Uterus (tissue), 4 donors: Measurements from ENCODE around the gene FOSL2. TPM values are rescaled to one million over a fixed set of nuclear protein-coding genes. Genes with fewer than 3 reads are reported as not detected.
A peak's percentile ranks its signal among the peaks of the same experiment; 100 is the strongest.

Experiments
- DNase-seq, 2 donors: peaks; one replicate each; pipeline ENCODE4 v3.0.0-alpha.2; 2019 to 2020
- H3K27ac ChIP-seq, 2 donors: fragments of 200-600 bp; sonication (generic); 1 replicate in 1 of 2; 2 replicates in 1 of 2; pipeline ENCODE4 v1.5.1; 2016 to 2018
- H3K27me3 ChIP-seq, 2 donors: fragments of 200-600 bp; sonication (generic); one replicate each; pipeline ENCODE4 v1.5.1; 2018 to 2019; ENCODE audit warnings: control low read depth in 1 of 2
- H3K36me3 ChIP-seq, 2 donors: fragments of 200-600 bp; sonication (generic); one replicate each; pipeline ENCODE4 v1.5.1; 2019; ENCODE audit warnings: control low read depth in 1 of 2
- H3K4me1 ChIP-seq, 2 donors: fragments of 200-600 bp; sonication (generic); one replicate each; pipeline ENCODE4 v1.5.1; 2018 to 2019; ENCODE audit warnings: control low read depth in 1 of 2
- H3K4me3 ChIP-seq, 2 donors: fragments of 200-600 bp; sonication (generic); 1 replicate in 1 of 2; 2 replicates in 1 of 2; pipeline ENCODE4 v1.5.1; 2018 to 2019; ENCODE audit warnings: mild to moderate bottlenecking in 1 of 2
- H3K9me3 ChIP-seq, 2 donors: fragments of 200-600 bp; sonication (generic); one replicate each; pipeline ENCODE4 v1.5.1; 2019; ENCODE audit warnings: control low read depth in 1 of 2
- POLR2A ChIP-seq, 2 donors: fragments of 450-650 bp; IDR thresholded peaks; one replicate each; pipeline ENCODE4 v1.6.1; 2016; ENCODE audit warnings: antibody characterized with exemption in 2 of 2, mild to moderate bottlenecking in 1 of 2, moderate library complexity in 1 of 2
- intact Hi-C: fragments of 100-400 bp; cut with DNase I; formaldehyde crosslinking; loops from one replicate; pipeline ENCODE4 v1.15.1; 2023; ENCODE audit warnings: low total_unique reads
- total RNA-seq, 4 donors: library from RNA; depleted of rRNA in 3 of 4; stranded (reverse); fragments of >200 nt in 3 of 4; gene quantifications; one replicate each; pipeline versions ENCODE4 v1.1.0 to v1.2.4, GENCODE V29; 2014 to 2023
- TF ChIP-seq, protein P1 (sequence below), 4 experiments: fragments of 200-600 bp in 2 of 4; fragments of 450-650 bp in 2 of 4; sonication (generic) in 2 of 4; IDR thresholded peaks; one replicate each; pipeline ENCODE4 v1.5.1; 2016 to 2019; ENCODE audit warnings: antibody characterized with exemption in 4 of 4, mild to moderate bottlenecking in 2 of 4, moderate library complexity in 1 of 4
- donor health status: DM: yes; HTN: yes; CAD: no.

The FOSL2 gene
- total RNA-seq, 4 donors from 2014 or later, result 39.8 to 134 (median 58.7) TPM

DNA sequence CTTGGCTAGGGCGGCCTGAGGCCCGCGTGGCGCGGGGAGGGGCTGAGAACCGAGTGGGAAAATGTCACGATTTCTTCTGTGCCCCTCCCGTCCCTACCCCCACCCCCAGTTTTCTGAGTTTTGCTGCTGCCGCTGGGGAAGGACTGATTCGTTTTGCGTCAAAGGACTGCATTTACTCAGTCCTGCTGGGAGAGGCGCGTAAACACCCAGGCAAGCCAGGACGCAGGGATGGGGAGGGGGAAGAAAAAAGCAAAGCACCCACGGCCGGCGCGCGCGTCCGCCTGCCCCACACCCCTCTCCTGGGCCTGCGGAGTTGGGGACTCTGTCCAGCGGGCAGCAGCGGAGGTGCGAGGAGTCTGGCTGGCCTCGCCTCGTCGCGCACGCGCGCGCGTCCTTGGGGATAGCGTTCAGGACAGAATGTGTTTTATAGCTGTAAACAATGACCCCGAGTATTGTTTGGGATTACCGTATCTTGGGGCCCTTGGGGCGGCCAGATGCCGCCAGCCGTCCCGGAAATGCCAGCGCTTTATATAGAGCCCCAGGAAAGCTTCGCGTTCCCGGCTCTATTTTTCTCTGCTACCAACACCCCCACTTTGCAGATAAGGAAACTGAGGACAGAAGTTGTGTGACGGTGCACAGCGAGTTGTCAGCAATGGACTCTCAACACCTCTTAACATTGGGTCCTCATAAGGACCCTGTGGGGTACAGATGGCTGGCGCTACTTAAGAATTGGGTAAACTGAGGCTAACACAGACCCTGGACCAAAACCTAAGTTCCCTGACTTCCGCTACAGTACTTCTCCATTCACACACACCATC is 1.7 kb upstream of the FOSL2 start:
- Histone ChIP-seq H3K4me3 (peak overlapping the region; percentile 71 to 95), H3K4me1 (no peaks in the 10 kb centered on the region), H3K27me3 (no peaks in the 10 kb centered on the region), H3K36me3 (no peaks in the 10 kb centered on the region), H3K9me3 (no peaks in the 10 kb centered on the region), H3K27ac (peak overlapping the region; percentile 99 to 100)
- DNase-seq, result peak; percentile 81 to 85
- no peak for TF ChIP-seq POLR2A (IDR thresholded peaks at IDR 0.05)
- TF ChIP-seq, protein P1, sequence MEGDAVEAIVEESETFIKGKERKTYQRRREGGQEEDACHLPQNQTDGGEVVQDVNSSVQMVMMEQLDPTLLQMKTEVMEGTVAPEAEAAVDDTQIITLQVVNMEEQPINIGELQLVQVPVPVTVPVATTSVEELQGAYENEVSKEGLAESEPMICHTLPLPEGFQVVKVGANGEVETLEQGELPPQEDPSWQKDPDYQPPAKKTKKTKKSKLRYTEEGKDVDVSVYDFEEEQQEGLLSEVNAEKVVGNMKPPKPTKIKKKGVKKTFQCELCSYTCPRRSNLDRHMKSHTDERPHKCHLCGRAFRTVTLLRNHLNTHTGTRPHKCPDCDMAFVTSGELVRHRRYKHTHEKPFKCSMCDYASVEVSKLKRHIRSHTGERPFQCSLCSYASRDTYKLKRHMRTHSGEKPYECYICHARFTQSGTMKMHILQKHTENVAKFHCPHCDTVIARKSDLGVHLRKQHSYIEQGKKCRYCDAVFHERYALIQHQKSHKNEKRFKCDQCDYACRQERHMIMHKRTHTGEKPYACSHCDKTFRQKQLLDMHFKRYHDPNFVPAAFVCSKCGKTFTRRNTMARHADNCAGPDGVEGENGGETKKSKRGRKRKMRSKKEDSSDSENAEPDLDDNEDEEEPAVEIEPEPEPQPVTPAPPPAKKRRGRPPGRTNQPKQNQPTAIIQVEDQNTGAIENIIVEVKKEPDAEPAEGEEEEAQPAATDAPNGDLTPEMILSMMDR (IDR thresholded peaks at IDR 0.05), result peak in 1 of 4 experiments; percentile 2
- intact Hi-C loops, result loop anchor here (5.0 to 10.0 kb wide), 3 partner anchors 306 to 684 kb away; partner anchors contain the start of genes BABAM2 and RBKS

GRCh38 chr2:28391564-28392296 is 928 bp upstream of the FOSL2 start:
- peak; percentile 91 to 96 for DNase-seq
- Histone ChIP-seq H3K27ac (peak overlapping the region; percentile 99 to 100), H3K4me3 (peak overlapping the region; percentile 71 to 95), H3K9me3 (no peaks in the 10 kb centered on the region), H3K4me1 (no peaks in the 10 kb centered on the region), H3K36me3 (no peaks in the 10 kb centered on the region), H3K27me3 (no peaks in the 10 kb centered on the region)
- intact Hi-C loops, result loop anchor here (5.0 to 10.0 kb wide), 3 partner anchors 307 to 684 kb away; partner anchors contain the start of genes BABAM2 and RBKS
- TF ChIP-seq POLR2A (IDR thresholded peaks at IDR 0.05), result peak; percentile 32 to 75
- TF ChIP-seq, protein P1 (IDR thresholded peaks at IDR 0.05), result peak in 1 of 4 experiments; percentile 50

DNA sequence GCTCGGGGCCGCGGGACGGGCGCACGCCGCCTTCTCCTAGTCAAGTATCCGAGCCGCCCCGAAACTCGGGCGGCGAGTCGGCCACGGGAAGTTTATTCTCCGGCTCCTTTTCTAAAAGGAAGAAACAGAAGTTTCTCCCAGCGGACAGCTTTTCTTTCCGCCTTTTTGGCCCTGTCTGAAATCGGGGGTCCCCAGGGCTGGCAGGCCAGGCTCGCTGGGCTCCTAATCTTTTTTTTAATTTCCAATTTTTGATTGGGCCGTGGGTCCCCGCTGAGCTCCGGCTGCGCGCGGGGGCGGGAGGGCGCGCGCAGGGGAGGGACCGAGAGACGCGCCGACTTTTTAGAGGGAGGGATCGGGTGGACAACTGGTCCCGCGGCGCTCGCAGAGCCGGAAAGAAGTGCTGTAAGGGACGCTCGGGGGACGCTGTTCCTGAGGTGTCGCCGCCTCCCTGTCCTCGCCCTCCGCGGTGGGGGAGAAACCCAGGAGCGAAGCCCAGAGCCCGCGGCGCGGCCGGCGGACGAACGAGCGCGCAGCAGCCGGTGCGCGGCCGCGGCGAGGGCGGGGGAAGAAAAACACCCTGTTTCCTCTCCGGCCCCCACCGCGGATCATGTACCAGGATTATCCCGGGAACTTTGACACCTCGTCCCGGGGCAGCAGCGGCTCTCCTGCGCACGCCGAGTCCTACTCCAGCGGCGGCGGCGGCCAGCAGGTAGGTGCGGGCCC is 617 bp downstream of the FOSL2 start:
- peak; percentile 63 to 75 for DNase-seq
- H3K27me3 ChIP-seq, result no peaks in the 10 kb centered on the region
- intact Hi-C loops, result loop anchor here (5.0 to 10.0 kb wide), 3 partner anchors 308 to 686 kb away; partner anchors contain the start of genes BABAM2 and RBKS
- H3K4me1 ChIP-seq, result peaks cover 0 to 4% of the 10 kb centered on the region in 2 donors
- H3K4me3 ChIP-seq, result peak overlapping the region; percentile 71 to 95
- H3K36me3 ChIP-seq, result no peaks in the 10 kb centered on the region
- TF ChIP-seq, protein P1 (IDR thresholded peaks at IDR 0.05), result peak in 1 of 4 experiments; percentile 4
- TF ChIP-seq POLR2A (IDR thresholded peaks at IDR 0.05), result peak in 1 of 2 donors; percentile 27
- peak overlapping the region; percentile 99 to 100 for H3K27ac ChIP-seq
- no peaks in the 10 kb centered on the region for H3K9me3 ChIP-seq

DNA sequence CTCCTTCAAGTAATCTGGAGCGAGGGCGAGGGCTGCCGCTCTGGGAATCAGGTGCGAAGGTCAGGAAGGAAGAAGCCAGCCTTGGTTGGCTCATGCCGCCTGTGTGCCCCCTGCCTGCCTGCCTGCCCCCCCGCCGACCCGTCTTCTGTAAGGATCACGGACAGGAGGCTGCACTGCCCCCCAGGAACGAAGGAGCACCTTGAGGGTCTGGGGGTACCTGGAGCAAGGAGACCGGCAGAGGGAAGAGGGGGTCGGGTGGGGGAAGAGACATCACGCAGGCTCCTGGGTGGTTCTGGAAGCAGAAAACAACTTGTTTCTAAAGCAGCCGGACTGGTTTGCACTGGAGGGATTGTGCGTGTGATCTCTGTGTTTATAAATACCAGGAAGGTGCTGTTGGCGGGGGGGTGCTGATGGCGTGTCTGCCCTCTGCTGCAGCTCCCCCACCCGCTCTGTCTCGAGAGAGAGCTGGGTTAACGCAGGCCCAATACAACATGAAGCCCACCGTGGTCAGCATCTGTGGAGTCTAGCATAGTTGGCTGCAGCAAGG is 1.7 kb downstream of the FOSL2 start:
- H3K36me3 ChIP-seq, result no peaks in the 10 kb centered on the region
- peak overlapping the region; percentile 99 to 100 for H3K27ac ChIP-seq
- intact Hi-C loops, result loop anchor here (5.0 to 10.0 kb wide), 3 partner anchors 310 to 687 kb away; partner anchors contain the start of genes BABAM2 and RBKS
- peak; percentile 40 to 72 for DNase-seq
- peak; percentile 50 to 54 for TF ChIP-seq POLR2A (IDR thresholded peaks at IDR 0.05)
- TF ChIP-seq, protein P1 (IDR thresholded peaks at IDR 0.05), result no peak
- peaks cover 0 to 12% of the 10 kb centered on the region in 2 donors for H3K4me1 ChIP-seq
- peak overlapping the region; percentile 71 to 95 for H3K4me3 ChIP-seq
- H3K27me3 ChIP-seq, result no peaks in the 10 kb centered on the region
- no peaks in the 10 kb centered on the region for H3K9me3 ChIP-seq
